HCT116 (cell line): ENCODE data around the gene WDR43.

Experiments
- CEBPB ChIP-seq: IDR thresholded peaks from 2 replicates; pipeline ENCODE4 v1.6.1; 2012; ENCODE audit warnings: low read depth
- EZH2 ChIP-seq: fragments of 200-600 bp; sonication (generic); IDR thresholded peaks from 2 replicates; pipeline ENCODE4 v1.6.1; 2017; ENCODE audit warnings: antibody characterized with exemption, mixed run types
- EZH2phosphoT487 ChIP-seq: fragments of 200-600 bp; IDR thresholded peaks from 2 replicates; pipeline ENCODE4 v1.6.1; 2018; ENCODE audit warnings: antibody characterized with exemption, borderline replicate concordance
- JUND ChIP-seq: IDR thresholded peaks from 2 replicates; pipeline ENCODE4 v1.6.1; 2012
- POLR2A ChIP-seq: IDR thresholded peaks from 2 replicates; pipeline ENCODE4 v1.7.0; 2011; ENCODE audit warnings: borderline replicate concordance; ENCODE audit not compliant: insufficient read depth, insufficient read length; ENCODE audit errors: extremely low read depth
- POLR2AphosphoS5 ChIP-seq: IDR thresholded peaks from 2 replicates; pipeline ENCODE4 v1.6.1; 2011; ENCODE audit warnings: mild to moderate bottlenecking, low read depth, low read length, moderate library complexity
- SRF ChIP-seq: IDR thresholded peaks from 2 replicates; pipeline ENCODE4 v1.6.1; 2012; ENCODE audit warnings: low read depth
- TCF7L2 ChIP-seq: IDR thresholded peaks from 2 replicates; pipeline ENCODE4 v1.7.0; 2011; ENCODE audit warnings: borderline replicate concordance, inconsistent platforms; ENCODE audit not compliant: insufficient read depth, insufficient read length; ENCODE audit errors: extremely low read depth
- YY1 ChIP-seq: IDR thresholded peaks from 2 replicates; pipeline ENCODE4 v1.6.1; 2011; ENCODE audit warnings: low read length, low read depth, moderate library complexity, mild to moderate bottlenecking; ENCODE audit not compliant: insufficient replicate concordance; ENCODE audit errors: extremely low read depth
- ZNF274 ChIP-seq: fragments of 200-500 bp; sonication (Bioruptor generic); IDR thresholded peaks from 2 replicates; pipeline ENCODE4 v1.6.1; 2014; ENCODE audit warnings: mild to moderate bottlenecking, low read depth, low read length, inconsistent platforms
- TF ChIP-seq, protein P1 (sequence below), 3 experiments: fragments of 200-600 bp in 1 of 3; sonication (generic) in 1 of 3; IDR thresholded peaks in 2 of 3; conservative IDR thresholded peaks in 1 of 3; 2 replicates each; pipeline ENCODE4 v1.5.1; 2012 to 2017; ENCODE audit warnings: low read depth in 2 of 3, low read length in 2 of 3, antibody characterized with exemption in 1 of 3, borderline replicate concordance in 1 of 3, control low read depth in 1 of 3, mild to moderate bottlenecking in 1 of 3, mixed read lengths in 1 of 3, mixed run types in 1 of 3, moderate library complexity in 1 of 3; ENCODE audit not compliant: insufficient read depth in 1 of 3

DNA sequence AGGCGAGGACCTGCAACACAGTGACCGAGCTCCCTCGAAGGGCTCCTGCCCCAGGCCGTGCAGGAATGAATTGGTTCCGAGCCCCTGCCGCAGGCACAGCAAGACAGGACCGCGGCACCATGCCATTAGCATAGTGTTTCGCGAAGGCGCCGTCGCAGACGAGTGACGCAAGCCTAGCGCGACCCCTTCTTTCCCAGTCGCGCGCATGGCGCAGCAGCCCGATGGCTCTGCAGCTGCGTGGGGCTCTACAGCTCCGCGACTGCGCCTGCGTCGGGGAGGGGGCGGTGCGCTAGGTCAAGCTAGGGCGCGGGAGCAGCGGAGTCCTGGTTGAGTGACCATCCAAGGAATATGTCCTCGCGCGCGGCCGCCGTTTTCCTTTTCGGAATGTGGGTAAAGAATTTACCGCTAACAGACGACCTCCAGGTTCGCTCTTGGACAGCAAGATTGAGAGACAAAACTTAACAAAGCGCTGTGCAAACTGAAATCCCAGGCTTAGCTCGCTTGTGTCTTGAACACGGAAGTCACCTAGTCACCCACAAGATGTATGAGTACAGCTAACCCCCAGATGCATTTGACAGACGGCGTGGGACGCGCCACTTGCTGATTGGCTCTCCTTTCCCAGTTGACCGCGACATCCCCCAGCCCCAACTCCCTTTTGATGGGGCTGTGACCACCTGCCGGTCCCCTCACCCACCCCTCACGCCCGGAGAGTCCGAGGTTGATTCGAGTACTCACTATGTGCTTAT, 24.1 kb upstream of the WDR43 start, which contains the start of gene TRMT61B:
- TF ChIP-seq EZH2phosphoT487 (no peak), CEBPB (no peak; the same call in 1 of the 2 replicates), POLR2A (peak; percentile 89), YY1 (peak; percentile 89), POLR2AphosphoS5 (peak; percentile 97), JUND (no peak), TCF7L2 (peak; percentile 45), ZNF274 (no peak), EZH2 (no peak), SRF (peak; percentile 99)
- TF ChIP-seq, protein P1, sequence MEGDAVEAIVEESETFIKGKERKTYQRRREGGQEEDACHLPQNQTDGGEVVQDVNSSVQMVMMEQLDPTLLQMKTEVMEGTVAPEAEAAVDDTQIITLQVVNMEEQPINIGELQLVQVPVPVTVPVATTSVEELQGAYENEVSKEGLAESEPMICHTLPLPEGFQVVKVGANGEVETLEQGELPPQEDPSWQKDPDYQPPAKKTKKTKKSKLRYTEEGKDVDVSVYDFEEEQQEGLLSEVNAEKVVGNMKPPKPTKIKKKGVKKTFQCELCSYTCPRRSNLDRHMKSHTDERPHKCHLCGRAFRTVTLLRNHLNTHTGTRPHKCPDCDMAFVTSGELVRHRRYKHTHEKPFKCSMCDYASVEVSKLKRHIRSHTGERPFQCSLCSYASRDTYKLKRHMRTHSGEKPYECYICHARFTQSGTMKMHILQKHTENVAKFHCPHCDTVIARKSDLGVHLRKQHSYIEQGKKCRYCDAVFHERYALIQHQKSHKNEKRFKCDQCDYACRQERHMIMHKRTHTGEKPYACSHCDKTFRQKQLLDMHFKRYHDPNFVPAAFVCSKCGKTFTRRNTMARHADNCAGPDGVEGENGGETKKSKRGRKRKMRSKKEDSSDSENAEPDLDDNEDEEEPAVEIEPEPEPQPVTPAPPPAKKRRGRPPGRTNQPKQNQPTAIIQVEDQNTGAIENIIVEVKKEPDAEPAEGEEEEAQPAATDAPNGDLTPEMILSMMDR (IDR thresholded peaks at IDR 0.05 in 2 of 3, conservative IDR thresholded peaks at IDR 0.05 in 1 of 3; ENCODE audit: borderline replicate concordance in 1 of 3, insufficient read depth in 1 of 3, low read depth in 2 of 3, low read length in 2 of 3) = no peak
